ENCODE measurements around the gene CNKSR3.

- TF ChIP-seq CTCF (conservative IDR thresholded peaks at IDR 0.05; ENCODE audit: low read depth, low read length): no peak
- TF ChIP-seq EZH2 (IDR thresholded peaks at IDR 0.05; ENCODE audit: borderline replicate concordance, low read depth, low read length, poor library complexity, severe bottlenecking): no peak
Measured at GRCh38 chr6:154434662-154435061, 75.8 kb downstream of the CNKSR3 start.
